Right lobe of liver (tissue), 6 donors: ENCODE results near the gene AFMID. TPM values are rescaled to one million over a fixed set of nuclear protein-coding genes. Genes with fewer than 3 reads are reported as not detected.

Experiments
- ATAC-seq, 4 donors: fragments of 200-7000 bp; cut with Tn5 transposase; one replicate each; pipeline ENCODE4 v1.9.1; 2020; ENCODE audit warnings: mild to moderate bottlenecking in 4 of 4, moderate library complexity in 4 of 4
- DNase-seq, 3 donors: peaks; one replicate each; pipeline ENCODE4 v3.0.0-alpha.2; 2020
- H3K27ac ChIP-seq, 3 donors: fragments of 200-600 bp; one replicate each; pipeline ENCODE4 v1.8.0; 2022
- H3K27me3 ChIP-seq, 2 donors: fragments of 200-600 bp; one replicate each; pipeline ENCODE4 v1.8.0; 2022
- H3K36me3 ChIP-seq, 4 donors: fragments of 200-600 bp; sonication (generic) in 1 of 4; one replicate each; pipeline versions ENCODE4 v1.5.1 to v1.8.0; 2017 to 2022; ENCODE audit warnings: control low read depth in 1 of 4
- H3K4me1 ChIP-seq, 4 donors: fragments of 200-600 bp; sonication (generic) in 1 of 4; one replicate each; pipeline versions ENCODE4 v1.5.1 to v1.8.0; 2017 to 2022; ENCODE audit warnings: control low read depth in 1 of 4
- H3K4me3 ChIP-seq, 3 donors: fragments of 200-600 bp; one replicate each; pipeline ENCODE4 v1.8.0; 2022
- H3K9me3 ChIP-seq, 4 donors: fragments of 200-600 bp; sonication (generic) in 1 of 4; one replicate each; pipeline versions ENCODE4 v1.5.1 to v1.8.0; 2017 to 2022; ENCODE audit warnings: control low read depth in 1 of 4
- CTCF ChIP-seq, 4 donors: fragments of 200-600 bp in 3 of 4; fragments of 450-650 bp in 1 of 4; IDR thresholded peaks; one replicate each; pipeline versions ENCODE4 v1.5.1 to v1.8.0; 2016 to 2022; ENCODE audit warnings: antibody characterized with exemption in 4 of 4, mild to moderate bottlenecking in 2 of 4
- POLR2A ChIP-seq: fragments of 450-650 bp; IDR thresholded peaks from one replicate; pipeline ENCODE4 v1.6.1; 2017; ENCODE audit warnings: antibody characterized with exemption, mild to moderate bottlenecking
- WGBS: methylation state at CpG from one replicate; pipeline ENCODE4 v1.1.6; 2018; ENCODE audit warnings: low coverage, low lambda C conversion rate; ENCODE audit not compliant: insufficient coverage; ENCODE audit errors: missing lambda C conversion rate; 5-methylcytosine and 5-hydroxymethylcytosine counted together
- intact Hi-C, 2 donors: fragments of 100-400 bp; cut with DNase I; formaldehyde crosslinking; loops; one replicate each; pipeline versions ENCODE4 v1.11.2 to v1.14.1; 2022
- total RNA-seq, 6 experiments: library from RNA; depleted of rRNA in 2 of 6; stranded (reverse); fragments of >200 nt in 2 of 6; fragmentation: NEBNext Ultra II Directional in 3 of 6; extraction: Animal tissue kit (Norgen Biotek cat#: 25700) in 3 of 6; gene quantifications; one replicate each; pipeline versions ENCODE4 v1.1.0 to v1.2.4, GENCODE V29; 2016 to 2023
- donor health status: DM: no; HTN: yes; CAD: no.
- donor health status: DM: no; HTN: no; CAD: no.
- donor health status: DM: no; HTN: no; CAD: no.
- donor health status: DM: no; HTN: yes; CAD: no.
- donor health status: DM: no; HTN: yes; CAD: no.

AFMID gene
- total RNA-seq, 6 experiments from 2014 or later, result 96.6 to 156 (median 142) TPM

- peaks cover 0 to 38% (median 17%) of the 10 kb centered on the region in 4 donors for H3K4me1 ChIP-seq
- peak overlapping the region; percentile 61 to 77 (median 75) for H3K27ac ChIP-seq
- WGBS, result 19% methylated on average over 3 of the region's 15 CpGs
- TF ChIP-seq POLR2A (peak; percentile 70), CTCF (IDR thresholded peaks at IDR 0.05) (peak; percentile 56 to 91 (median 68))
- peak overlapping the region in 2 of 3 donors; percentile 33 to 43 for H3K4me3 ChIP-seq
- H3K36me3 ChIP-seq, result peaks cover 0 to 9% (median 4%) of the 10 kb centered on the region in 4 donors
- H3K27me3 ChIP-seq, result no peaks in the 10 kb centered on the region
- peak; percentile 85 to 90 (median 87) for ATAC-seq
- peak; percentile 93 to 95 (median 95) for DNase-seq
- no peaks in the 10 kb centered on the region for H3K9me3 ChIP-seq
- intact Hi-C loops, result loop anchor here (5.0 to 10.0 kb wide), 3 partner anchors 62 to 80 kb away; no protein-coding TSS in a partner anchor
These were observed 12.8 kb upstream of the AFMID start for GRCh38 chr17:78174346-78174869.

- 44% methylated on average over 10 of the region's 28 CpGs for WGBS
- Histone ChIP-seq H3K36me3 (peaks cover 0 to 9% (median 4%) of the 10 kb centered on the region in 4 donors), H3K4me1 (peaks cover 0 to 34% (median 17%) of the 10 kb centered on the region in 4 donors), H3K9me3 (no peaks in the 10 kb centered on the region), H3K27me3 (no peaks in the 10 kb centered on the region), H3K4me3 (peak overlapping the region in 2 of 3 donors; percentile 33 to 43), H3K27ac (peak overlapping the region; percentile 61 to 77 (median 75))
- DNase-seq, result peak; percentile 79 to 92 (median 89)
- ATAC-seq, result peak; percentile 63 to 74 (median 70)
- intact Hi-C loops, result loop anchor here (5.0 to 10.0 kb wide), 3 partner anchors 63 to 80 kb away; no protein-coding TSS in a partner anchor
- TF ChIP-seq CTCF (IDR thresholded peaks at IDR 0.05) (peak in 2 of 4 donors; percentile 5 to 30), POLR2A (peak; percentile 47)
These were observed 12.1 kb upstream of the AFMID start for GRCh38 chr17:78174870-78175642.

GRCh38 chr17:78175643-78175981, 11.6 kb upstream of the AFMID start:
- H3K27me3 ChIP-seq, result no peaks in the 10 kb centered on the region
- intact Hi-C loops, result loop anchor here in 1 of 2 donors (10.0 kb wide), 1 partner anchor 79 kb away; no protein-coding TSS in a partner anchor
- peaks cover 0 to 34% (median 17%) of the 10 kb centered on the region in 4 donors for H3K4me1 ChIP-seq
- DNase-seq (no peak), ATAC-seq (no peak)
- no peak for TF ChIP-seq CTCF (IDR thresholded peaks at IDR 0.05)
- H3K36me3 ChIP-seq, result peaks cover 0 to 9% (median 4%) of the 10 kb centered on the region in 4 donors
- H3K27ac ChIP-seq, result peak overlapping the region; percentile 61 to 77 (median 75)
- peak overlapping the region in 2 of 3 donors; percentile 33 to 43 for H3K4me3 ChIP-seq
- no peaks in the 10 kb centered on the region for H3K9me3 ChIP-seq
- 67% methylated on average over 3 of the region's 14 CpGs for WGBS

- Histone ChIP-seq H3K4me1 (peaks cover 0 to 34% (median 17%) of the 10 kb centered on the region in 4 donors), H3K27me3 (no peaks in the 10 kb centered on the region), H3K9me3 (no peaks in the 10 kb centered on the region), H3K4me3 (no peak overlapping the region), H3K27ac (peak overlapping the region in 1 of 3 donors; percentile 77), H3K36me3 (peaks cover 0 to 9% (median 2%) of the 10 kb centered on the region in 4 donors)
- ATAC-seq (peak; percentile 6 to 19 (median 12)), DNase-seq (peak; percentile 71 to 78 (median 75))
- WGBS, result 27% methylated on average over 8 of the region's 14 CpGs
- intact Hi-C loops, result loop anchor here in 1 of 2 donors (10.0 kb wide), 1 partner anchor 78 kb away; no protein-coding TSS in a partner anchor
- peak; percentile 63 to 82 (median 66) for TF ChIP-seq CTCF (IDR thresholded peaks at IDR 0.05)
- no peak for TF ChIP-seq POLR2A
These were observed 10.6 kb upstream of the AFMID start for GRCh38 chr17:78176548-78177025.
